IMR-90 (cell line): ENCODE measurements around the gene KBTBD12. TPM values are rescaled to one million over a fixed set of nuclear protein-coding genes. Genes with fewer than 3 reads are reported as not detected.

Experiments used
- ATAC-seq: fragments of 200-7000 bp; cut with Tn5 transposase; 2 replicates; pipeline ENCODE4 v1.9.1; 2020; ENCODE audit warnings: low read depth, mild to moderate bottlenecking, moderate library complexity
- BruUV-seq: library from RNA; stranded (reverse); fragments of 400-500 nt; replicated peaks from 2 replicates; lab custom pipeline; 2021; lab: Mats Ljungman, UMichigan
- CTCF ChIA-PET: fragments of 300-600 bp; formaldehyde crosslinking; extraction: SDS; loops from one replicate; lab custom pipeline; 2021; ENCODE audit warnings: antibody characterized with exemption; lab: Yijun Ruan, JAX
- POLR2A ChIA-PET: fragments of 300-600 bp; sonication (Branson Sonifier 250); formaldehyde crosslinking; loops from one replicate; lab custom pipeline; 2022; ENCODE audit warnings: antibody characterized with exemption; ENCODE audit not compliant: unreplicated experiment; lab: Charles Lee
- DNase-seq: peaks from one replicate; pipeline ENCODE4 v3.0.0; 2013
- H2AFZ ChIP-seq: replicated peaks from 2 replicates; pipeline ENCODE3; 2013; ENCODE audit warnings: low read length, mild to moderate bottlenecking; ENCODE audit not compliant: poor library complexity
- H2AK5ac ChIP-seq: 2 replicates; pipeline ENCODE4 v1.6.1; 2013; ENCODE audit warnings: low read depth, low read length, inconsistent platforms
- H2AK9ac ChIP-seq: replicated peaks from 2 replicates; pipeline ENCODE3; 2013; ENCODE audit warnings: mild to moderate bottlenecking, low read depth, low read length, moderate library complexity; ENCODE audit not compliant: poor library complexity
- H2BK120ac ChIP-seq: 2 replicates; pipeline ENCODE4 v1.6.1; 2013; ENCODE audit warnings: low read depth, low read length, inconsistent platforms
- H2BK15ac ChIP-seq: 3 replicates; pipeline ENCODE4 v1.6.1; 2013; ENCODE audit warnings: low read depth, low read length, inconsistent platforms
- H2BK20ac ChIP-seq: 2 replicates; pipeline ENCODE4 v1.6.1; 2013; ENCODE audit warnings: low read depth, mild to moderate bottlenecking, inconsistent platforms, low read length, moderate library complexity
- H2BK5ac ChIP-seq: 2 replicates; pipeline ENCODE4 v1.6.1; 2013; ENCODE audit warnings: mild to moderate bottlenecking, low read depth, low read length, inconsistent platforms; ENCODE audit not compliant: poor library complexity, severe bottlenecking
- H3K14ac ChIP-seq: replicated peaks from 2 replicates; pipeline ENCODE4 v1.6.1; 2013; ENCODE audit warnings: low read depth, low read length, inconsistent platforms
- H3K18ac ChIP-seq: 2 replicates; pipeline ENCODE4 v1.6.1; 2013; ENCODE audit warnings: low read depth, low read length, control low read depth
- H3K23ac ChIP-seq: 2 replicates; pipeline ENCODE4 v1.6.1; 2013; ENCODE audit warnings: low read depth, low read length, inconsistent platforms
- H3K27ac ChIP-seq: 2 replicates; pipeline ENCODE4 v1.5.1; 2013; ENCODE audit warnings: mild to moderate bottlenecking, control low read depth, low read length; ENCODE audit not compliant: insufficient read depth
- H3K27me3 ChIP-seq: 2 replicates; pipeline ENCODE4 v1.6.1; 2013; ENCODE audit warnings: low read length; ENCODE audit not compliant: control insufficient read depth, insufficient read depth
- H3K36me3 ChIP-seq: 2 replicates; pipeline ENCODE4 v1.6.1; 2013; ENCODE audit warnings: low read length, mixed read lengths; ENCODE audit not compliant: control insufficient read depth, insufficient read depth
- H3K4ac ChIP-seq: 2 replicates; pipeline ENCODE4 v1.6.1; 2013; ENCODE audit warnings: low read depth, low read length, inconsistent platforms
- H3K4me1 ChIP-seq: 2 replicates; pipeline ENCODE4 v1.6.1; 2013; ENCODE audit warnings: low read length, mixed read lengths; ENCODE audit not compliant: control insufficient read depth, insufficient read depth
- H3K4me2 ChIP-seq: 2 replicates; pipeline ENCODE4 v1.6.1; 2013; ENCODE audit warnings: low read depth, mild to moderate bottlenecking, control low read depth, low read length, moderate library complexity
- H3K4me3 ChIP-seq: 2 replicates; pipeline ENCODE4 v1.5.1; 2013; ENCODE audit warnings: low read depth, mild to moderate bottlenecking, control low read depth, low read length, moderate library complexity; ENCODE audit not compliant: insufficient read depth
- H3K56ac ChIP-seq: 2 replicates; pipeline ENCODE4 v1.6.1; 2013; ENCODE audit warnings: low read length, inconsistent platforms; ENCODE audit not compliant: insufficient read depth; ENCODE audit errors: extremely low read depth
- H3K79me1 ChIP-seq, 2 experiments: 2 replicates each; pipeline ENCODE4 v1.6.1; 2013; ENCODE audit warnings: low read length in 2 of 2, inconsistent platforms in 1 of 2, low read depth in 1 of 2
- H3K9ac ChIP-seq: 2 replicates; pipeline ENCODE4 v1.6.1; 2013; ENCODE audit warnings: low read depth, low read length, control low read depth
- H3K9me1 ChIP-seq: 2 replicates; pipeline ENCODE4 v1.6.1; 2013; ENCODE audit warnings: low read length, inconsistent platforms; ENCODE audit not compliant: insufficient read depth
- H3K9me3 ChIP-seq: 2 replicates; pipeline ENCODE4 v1.6.1; 2013; ENCODE audit warnings: low read length; ENCODE audit not compliant: control insufficient read depth, insufficient read depth
- H4K20me1 ChIP-seq: 2 replicates; pipeline ENCODE4 v1.6.1; 2013; ENCODE audit warnings: low read length, inconsistent platforms; ENCODE audit not compliant: insufficient read depth
- H4K5ac ChIP-seq: 2 replicates; pipeline ENCODE4 v1.6.1; 2013; ENCODE audit warnings: mild to moderate bottlenecking, low read depth, low read length, control low read depth
- H4K8ac ChIP-seq, 2 experiments: 2 replicates each; pipeline ENCODE4 v1.6.1; 2013; ENCODE audit warnings: low read depth in 2 of 2, low read length in 2 of 2, control low read depth in 1 of 2, inconsistent platforms in 1 of 2
- H4K91ac ChIP-seq: 2 replicates; pipeline ENCODE4 v1.6.1; 2013; ENCODE audit warnings: low read depth, low read length, inconsistent platforms; ENCODE audit not compliant: insufficient read depth
- BHLHE40 ChIP-seq: fragments of 150-350 bp; IDR thresholded peaks from 2 replicates; pipeline ENCODE4 v1.6.1; 2016; ENCODE audit warnings: mild to moderate bottlenecking, low read depth, low read length
- CHD1 ChIP-seq: IDR thresholded peaks from 2 replicates; pipeline ENCODE4 v1.6.1; 2012; ENCODE audit warnings: low read depth, low read length, improper control_type of control experiment
- ELK1 ChIP-seq: fragments of 150-350 bp; IDR thresholded peaks from 2 replicates; pipeline ENCODE4 v1.6.1; 2016; ENCODE audit warnings: low read depth, mild to moderate bottlenecking, low read length, moderate library complexity, borderline replicate concordance
- MXI1 ChIP-seq: IDR thresholded peaks from 2 replicates; pipeline ENCODE4 v1.6.1; 2012; ENCODE audit warnings: low read depth, mild to moderate bottlenecking, low read length, moderate library complexity, borderline replicate concordance
- RCOR1 ChIP-seq: IDR thresholded peaks from 2 replicates; pipeline ENCODE4 v1.6.1; 2012; ENCODE audit warnings: mild to moderate bottlenecking, low read length, improper control_type of control experiment; ENCODE audit not compliant: insufficient replicate concordance
- RFX5 ChIP-seq: IDR thresholded peaks from 2 replicates; pipeline ENCODE4 v1.8.0; 2012; ENCODE audit warnings: low read depth, mild to moderate bottlenecking, low read length, moderate library complexity
- WGBS, 2 experiments: methylation state at CpG; one replicate each; pipeline versions ENCODE4 v1.1.5 to v1.1.7; 2013; ENCODE audit warnings: missing lambda C conversion rate in 2 of 2; ENCODE audit not compliant: insufficient read length in 1 of 2; ENCODE audit errors: extremely low coverage in 2 of 2; 5-methylcytosine and 5-hydroxymethylcytosine counted together
- dilution Hi-C: fragments of 300-500 bp; cut with HindIII; formaldehyde crosslinking; loops from one replicate; pipeline ENCODE4 v1.14.3; 2018; ENCODE audit warnings: low sequenced_read_pairs; ENCODE audit not compliant: unreplicated experiment
- in situ Hi-C: fragments of 300-500 bp; cut with MboI; formaldehyde crosslinking; loops from 3 replicates; pipeline ENCODE4 v1.14.3; 2019; ENCODE audit warnings: low sequenced_read_pairs, inconsistent platforms, mixed read lengths
- intact Hi-C: fragments of 100-400 bp; cut with micrococcal nuclease; formaldehyde crosslinking; loops from 2 replicates; pipeline ENCODE4 v1.10.0; 2022
- polyA plus RNA-seq, 3 experiments: library from polyadenylated mRNA; depleted of rRNA; stranded (reverse); fragments of >200 nt; gene quantifications; 2 replicates each; pipeline ENCODE4 v1.2.3, GENCODE V29; 2012; ENCODE audit warnings: low replicate concordance in 1 of 3
- total RNA-seq: library from RNA; depleted of rRNA; stranded (reverse); fragments of >200 nt; gene quantifications from 2 replicates; pipeline ENCODE4 v1.2.3, GENCODE V29; 2012
- TF ChIP-seq, protein P1 (sequence below): fragments of 150-350 bp; IDR thresholded peaks from 2 replicates; pipeline ENCODE4 v1.6.1; 2017; ENCODE audit warnings: mild to moderate bottlenecking, antibody characterized with exemption, low read length, low read depth

The KBTBD12 gene
- total and polyA plus RNA-seq, 2 of the 4 experiments (the other 2 are of a cell fraction), result not detected

GRCh38 chr3:127988770-127989557 lies 73.9 kb downstream of the KBTBD12 start:
- no peak for ATAC-seq
- CTCF ChIA-PET, result no interaction called here
- H2AK9ac ChIP-seq, result no peak overlapping the region

More at GRCh38 chr3:127988770-127989557, 73.9 kb downstream of the KBTBD12 start:
- Histone ChIP-seq H3K18ac (no peak overlapping the region), H4K91ac (no peak overlapping the region), H2BK5ac (no peak overlapping the region), H3K36me3 (no peaks in the 10 kb centered on the region), H3K9ac (no peak overlapping the region), H4K5ac (no peak overlapping the region), H3K4me2 (no peak overlapping the region), H3K23ac (no peak overlapping the region), H3K4ac (no peak overlapping the region), H3K4me1 (no peaks in the 10 kb centered on the region), H3K4me3 (no peak overlapping the region), H2BK15ac (no peak overlapping the region), H2AFZ (no peak overlapping the region), H3K56ac (no peak overlapping the region), H2AK5ac (no peak overlapping the region), H2BK120ac (no peak overlapping the region), H3K9me1 (no peaks in the 10 kb centered on the region), H3K9me3 (no peaks in the 10 kb centered on the region), H4K20me1 (no peaks in the 10 kb centered on the region), H3K14ac (no peak overlapping the region), H2BK20ac (no peak overlapping the region), H3K27me3 (peaks cover 38% of the 10 kb centered on the region), H3K79me1 (no peaks in the 10 kb centered on the region), H4K8ac (no peak overlapping the region), H3K27ac (no peak overlapping the region)
- TF ChIP-seq MXI1, result no peak
- no peak for TF ChIP-seq RFX5
- TF ChIP-seq CHD1, result no peak
- TF ChIP-seq ELK1, result no peak
- TF ChIP-seq, protein P1, sequence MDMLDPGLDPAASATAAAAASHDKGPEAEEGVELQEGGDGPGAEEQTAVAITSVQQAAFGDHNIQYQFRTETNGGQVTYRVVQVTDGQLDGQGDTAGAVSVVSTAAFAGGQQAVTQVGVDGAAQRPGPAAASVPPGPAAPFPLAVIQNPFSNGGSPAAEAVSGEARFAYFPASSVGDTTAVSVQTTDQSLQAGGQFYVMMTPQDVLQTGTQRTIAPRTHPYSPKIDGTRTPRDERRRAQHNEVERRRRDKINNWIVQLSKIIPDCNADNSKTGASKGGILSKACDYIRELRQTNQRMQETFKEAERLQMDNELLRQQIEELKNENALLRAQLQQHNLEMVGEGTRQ, result no peak
- no peak for TF ChIP-seq BHLHE40
- no peak for TF ChIP-seq RCOR1
- in situ Hi-C loops (no loop called here), intact Hi-C loops (no loop called here), dilution Hi-C loops (no loop called here)
- WGBS, 2 experiments, result 60% methylated on average over 2 of the region's 11 CpGs; no CpG with 5 or more reads in 1 of the 2 experiments
- POLR2A ChIA-PET, result no interaction called here
- no TSS peak for BruUV-seq
- DNase-seq, result no peak
